GM23248 (cell line): ENCODE data around the gene NT5DC3.

Experiments used
- EZH2 ChIP-seq: fragments of 200-600 bp; sonication (generic); IDR thresholded peaks from 2 replicates; pipeline ENCODE4 v1.6.1; 2018; ENCODE audit warnings: antibody characterized with exemption, mild to moderate bottlenecking; ENCODE audit not compliant: insufficient read depth, poor library complexity, severe bottlenecking
- EZH2phosphoT487 ChIP-seq: fragments of 200-600 bp; sonication (generic); IDR thresholded peaks from 2 replicates; pipeline ENCODE4 v1.6.1; 2018; ENCODE audit warnings: antibody characterized with exemption, moderate library complexity, mild to moderate bottlenecking, low read depth; ENCODE audit not compliant: insufficient read depth

DNA sequence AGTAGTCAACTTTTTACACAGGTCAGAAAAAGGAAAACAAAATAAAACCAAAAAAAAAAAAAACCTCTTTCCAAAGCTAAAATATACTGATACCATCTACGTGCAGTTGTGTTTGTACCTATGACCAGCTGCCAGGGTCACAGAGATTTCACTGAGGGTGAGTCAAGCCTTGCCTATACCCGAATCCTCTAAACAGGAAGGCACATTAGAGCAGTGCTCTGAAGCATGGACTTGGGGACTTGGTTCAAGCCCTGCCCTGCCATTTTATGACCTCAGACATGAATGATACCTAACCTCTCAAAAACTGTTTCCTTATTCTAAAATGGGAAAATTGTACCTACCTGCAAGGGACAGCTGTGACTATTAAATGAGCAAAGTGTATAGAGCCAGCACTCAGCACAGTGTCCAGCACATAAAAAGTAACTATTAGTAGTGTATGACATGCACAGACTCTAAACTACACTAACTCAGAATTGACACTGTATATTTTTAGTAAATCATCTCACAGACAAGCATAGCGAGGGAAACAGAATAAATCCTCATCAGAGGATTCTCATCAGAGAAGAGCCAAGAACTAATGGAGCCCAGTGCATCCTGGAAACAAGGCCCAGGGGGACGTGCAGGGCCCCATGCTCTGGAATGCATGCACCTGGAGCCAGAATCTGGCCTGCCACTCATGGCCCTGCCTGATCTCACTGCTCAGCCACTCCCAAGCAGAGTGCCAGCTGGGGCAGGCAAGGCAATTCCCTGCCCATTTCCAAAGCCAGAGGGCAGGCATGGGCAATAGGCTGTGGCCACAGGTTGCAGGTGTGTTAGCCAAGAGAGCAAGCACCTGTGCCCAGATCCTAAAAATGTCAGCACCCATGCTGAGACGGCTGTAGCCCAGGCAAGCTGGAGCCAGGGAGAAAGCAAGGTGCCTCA is 57.0 kb downstream of the NT5DC3 start:
- no peak for TF ChIP-seq EZH2
- TF ChIP-seq EZH2phosphoT487, result no peak
